Panc1 (cell line): Measurements from ENCODE around the gene NKAIN2. TPM values are rescaled to one million over a fixed set of nuclear protein-coding genes. Genes with fewer than 3 reads are reported as not detected.

Experiments
- ATAC-seq: fragments of 200-7000 bp; cut with Tn5 transposase; 2 replicates; pipeline ENCODE4 v1.9.1; 2020; ENCODE audit warnings: mild to moderate bottlenecking, moderate library complexity
- BruUV-seq: library from RNA; stranded (reverse); fragments of 400-500 nt; replicated peaks from 2 replicates; lab custom pipeline; 2021; lab: Mats Ljungman, UMichigan
- CTCF ChIA-PET: fragments of 300-600 bp; sonication (Branson Sonifier 250); formaldehyde crosslinking; loops from one replicate; lab custom pipeline; 2022; ENCODE audit warnings: antibody characterized with exemption; lab: Charles Lee
- POLR2A ChIA-PET: fragments of 300-600 bp; sonication (Branson Sonifier 250); formaldehyde crosslinking; loops from one replicate; lab custom pipeline; 2022; ENCODE audit warnings: antibody characterized with exemption; lab: Charles Lee
- DNase-seq: peaks from one replicate; pipeline ENCODE4 v3.0.0-alpha.2; 2010; ENCODE audit warnings: low read depth, low spot score
- H3K27ac ChIP-seq: 2 replicates; pipeline ENCODE4 v1.5.1; 2011; ENCODE audit warnings: mild to moderate bottlenecking, low read length, inconsistent platforms
- H3K27me3 ChIP-seq: fragments of 200-500 bp; sonication (Bioruptor generic); 2 replicates; pipeline ENCODE4 v1.6.0; 2014; ENCODE audit warnings: low read length, inconsistent platforms; ENCODE audit not compliant: control insufficient read depth, insufficient read depth
- H3K36me3 ChIP-seq: fragments of 200-500 bp; sonication (Bioruptor generic); 2 replicates; pipeline ENCODE4 v1.5.1; 2014; ENCODE audit warnings: inconsistent platforms, mild to moderate bottlenecking, low read length, moderate library complexity; ENCODE audit not compliant: control insufficient read depth, insufficient read depth
- H3K4me1 ChIP-seq: 2 replicates; pipeline ENCODE4 v1.5.1; 2011; ENCODE audit warnings: inconsistent platforms, mild to moderate bottlenecking, low read length, moderate library complexity; ENCODE audit not compliant: control insufficient read depth, insufficient read depth
- H3K4me3 ChIP-seq, 2 experiments: 2 replicates each; pipeline ENCODE4 v1.5.1; 2011 to 2012; ENCODE audit warnings: low read depth in 2 of 2, low read length in 2 of 2, mild to moderate bottlenecking in 2 of 2, inconsistent platforms in 1 of 2, moderate library complexity in 1 of 2
- H3K9me3 ChIP-seq: fragments of 200-500 bp; sonication (Bioruptor generic); 2 replicates; pipeline ENCODE4 v1.5.1; 2014; ENCODE audit warnings: low read depth, mild to moderate bottlenecking, inconsistent platforms, low read length, moderate library complexity; ENCODE audit not compliant: control insufficient read depth, insufficient read depth
- CTCF ChIP-seq: fragments of 450-650 bp; IDR thresholded peaks from 2 replicates; pipeline ENCODE4 v1.5.1; 2017; ENCODE audit warnings: mild to moderate bottlenecking
- POLR2AphosphoS5 ChIP-seq: IDR thresholded peaks from 2 replicates; pipeline ENCODE4 v1.6.1; 2012; ENCODE audit warnings: mild to moderate bottlenecking, low read depth, low read length, moderate library complexity
- SIN3A ChIP-seq: IDR thresholded peaks from 2 replicates; pipeline ENCODE4 v1.6.1; 2012; ENCODE audit warnings: low read depth, mild to moderate bottlenecking, low read length, moderate library complexity, borderline replicate concordance; ENCODE audit not compliant: insufficient read depth
- TCF7L2 ChIP-seq: IDR thresholded peaks from 2 replicates; pipeline ENCODE4 v1.6.1; 2011; ENCODE audit warnings: mild to moderate bottlenecking, low read depth, low read length, inconsistent platforms
- in situ Hi-C: cut with HindIII; loops from 2 replicates; pipeline ENCODE4 v1.10.0; 2016; ENCODE audit warnings: low sequenced_read_pairs, low pct_unique_long_range_greater_than_20kb
- intact Hi-C: fragments of 100-400 bp; cut with micrococcal nuclease; formaldehyde crosslinking; loops from one replicate; pipeline ENCODE4 v1.10.0; 2022; ENCODE audit not compliant: unreplicated experiment
- total RNA-seq: library from RNA; stranded (reverse); gene quantifications from one replicate; pipeline ENCODE4 v1.2.1, GENCODE V29; 2021; ENCODE audit not compliant: unreplicated experiment
- TF ChIP-seq, protein P1 (sequence below), 2 experiments: IDR thresholded peaks; 2 replicates each; pipeline ENCODE4 v1.6.1; 2011 to 2012; ENCODE audit warnings: low read depth in 2 of 2, control low read depth in 1 of 2, low read length in 1 of 2, mild to moderate bottlenecking in 1 of 2, moderate library complexity in 1 of 2; ENCODE audit not compliant: insufficient read depth in 1 of 2

NKAIN2 gene
- total RNA-seq, 1 experiment from 2014 or later = 2.6 TPM

DNA sequence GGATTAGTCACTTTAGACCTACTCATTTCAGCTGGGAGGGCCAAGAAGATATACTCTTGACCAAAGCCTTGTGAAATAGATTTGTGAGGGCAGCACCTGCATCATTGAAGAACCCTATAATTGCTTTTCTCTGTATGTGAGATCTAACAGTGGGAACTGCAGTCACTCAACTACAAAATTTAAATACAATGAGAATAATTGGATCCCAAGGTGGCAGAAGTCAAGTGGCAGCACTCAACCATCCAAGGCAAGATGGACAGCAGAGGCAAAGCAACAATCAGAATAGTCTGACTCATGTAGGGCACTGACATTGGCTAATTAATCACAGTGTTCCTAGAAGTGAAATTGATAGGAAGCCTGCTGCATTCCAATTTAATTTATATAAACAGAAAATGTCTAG is 8.9 kb upstream of the NKAIN2 start:
- intact Hi-C loops (no loop called here), in situ Hi-C loops (no loop called here)
- no peak overlapping the region for H3K4me3 ChIP-seq
- no peak for TF ChIP-seq POLR2AphosphoS5
- TF ChIP-seq SIN3A = no peak
- TF ChIP-seq TCF7L2 = no peak
- TF ChIP-seq, protein P1, sequence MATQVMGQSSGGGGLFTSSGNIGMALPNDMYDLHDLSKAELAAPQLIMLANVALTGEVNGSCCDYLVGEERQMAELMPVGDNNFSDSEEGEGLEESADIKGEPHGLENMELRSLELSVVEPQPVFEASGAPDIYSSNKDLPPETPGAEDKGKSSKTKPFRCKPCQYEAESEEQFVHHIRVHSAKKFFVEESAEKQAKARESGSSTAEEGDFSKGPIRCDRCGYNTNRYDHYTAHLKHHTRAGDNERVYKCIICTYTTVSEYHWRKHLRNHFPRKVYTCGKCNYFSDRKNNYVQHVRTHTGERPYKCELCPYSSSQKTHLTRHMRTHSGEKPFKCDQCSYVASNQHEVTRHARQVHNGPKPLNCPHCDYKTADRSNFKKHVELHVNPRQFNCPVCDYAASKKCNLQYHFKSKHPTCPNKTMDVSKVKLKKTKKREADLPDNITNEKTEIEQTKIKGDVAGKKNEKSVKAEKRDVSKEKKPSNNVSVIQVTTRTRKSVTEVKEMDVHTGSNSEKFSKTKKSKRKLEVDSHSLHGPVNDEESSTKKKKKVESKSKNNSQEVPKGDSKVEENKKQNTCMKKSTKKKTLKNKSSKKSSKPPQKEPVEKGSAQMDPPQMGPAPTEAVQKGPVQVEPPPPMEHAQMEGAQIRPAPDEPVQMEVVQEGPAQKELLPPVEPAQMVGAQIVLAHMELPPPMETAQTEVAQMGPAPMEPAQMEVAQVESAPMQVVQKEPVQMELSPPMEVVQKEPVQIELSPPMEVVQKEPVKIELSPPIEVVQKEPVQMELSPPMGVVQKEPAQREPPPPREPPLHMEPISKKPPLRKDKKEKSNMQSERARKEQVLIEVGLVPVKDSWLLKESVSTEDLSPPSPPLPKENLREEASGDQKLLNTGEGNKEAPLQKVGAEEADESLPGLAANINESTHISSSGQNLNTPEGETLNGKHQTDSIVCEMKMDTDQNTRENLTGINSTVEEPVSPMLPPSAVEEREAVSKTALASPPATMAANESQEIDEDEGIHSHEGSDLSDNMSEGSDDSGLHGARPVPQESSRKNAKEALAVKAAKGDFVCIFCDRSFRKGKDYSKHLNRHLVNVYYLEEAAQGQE (IDR thresholded peaks at IDR 0.05; ENCODE audit: insufficient read depth in 1 of 2, low read depth in 2 of 2, low read length in 1 of 2) = no peak
- no peak for TF ChIP-seq CTCF
- no TSS peak for BruUV-seq
- no peak overlapping the region for H3K27ac ChIP-seq
- no peaks in the 10 kb centered on the region for H3K4me1 ChIP-seq
- no peak for DNase-seq
- no peaks in the 10 kb centered on the region for H3K27me3 ChIP-seq
- no peak for ATAC-seq
- no peaks in the 10 kb centered on the region for H3K36me3 ChIP-seq
- ChIA-PET POLR2A (no interaction called here), CTCF (no interaction called here)
- H3K9me3 ChIP-seq = peaks cover 4% of the 10 kb centered on the region; the same call in 1 of the 2 replicates

DNA sequence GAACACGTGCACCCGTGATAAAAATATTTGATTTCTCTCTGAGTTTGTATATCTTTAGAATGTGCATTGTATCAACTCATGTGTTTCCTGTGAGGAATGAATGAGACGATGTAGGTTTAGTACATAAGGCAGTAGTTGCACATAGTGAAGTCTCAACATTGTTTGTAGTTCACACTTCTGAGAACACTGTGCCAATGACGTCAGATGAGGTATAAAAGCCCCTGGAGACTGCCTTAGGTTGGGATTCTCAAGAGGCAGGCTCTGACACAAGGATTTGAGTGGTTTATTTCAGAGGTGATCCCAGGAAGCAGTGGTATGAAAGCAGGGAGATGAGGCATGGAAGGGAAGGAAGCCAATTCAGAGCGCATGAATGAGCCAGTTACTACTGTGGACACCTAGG is 2.6 kb upstream of the NKAIN2 start:
- BruUV-seq = no TSS peak
- DNase-seq = no peak
- Histone ChIP-seq H3K27me3 (no peaks in the 10 kb centered on the region), H3K27ac (peak overlapping the region; percentile 87; the same call in 1 of the 2 replicates), H3K36me3 (no peaks in the 10 kb centered on the region), H3K9me3 (no peaks in the 10 kb centered on the region), H3K4me1 (peaks cover 20% of the 10 kb centered on the region), H3K4me3 (no peak overlapping the region)
- ATAC-seq = no peak
- ChIA-PET CTCF (no interaction called here), POLR2A (no interaction called here)
- in situ Hi-C loops (no loop called here), intact Hi-C loops (loop anchor here (10.0 kb wide), 1 partner anchor 1054 kb away; no protein-coding TSS in a partner anchor)
- TF ChIP-seq, protein P1 (IDR thresholded peaks at IDR 0.05; ENCODE audit: insufficient read depth in 1 of 2, low read depth in 2 of 2, low read length in 1 of 2) = no peak
- TF ChIP-seq CTCF = no peak
- TF ChIP-seq SIN3A = no peak
- TF ChIP-seq POLR2AphosphoS5 = 0 out of 2 replicates have a peak, but pooled peaks have one; percentile 16
- TF ChIP-seq TCF7L2 = no peak
